Left renal cortex interstitium (tissue), 4 donors: Measurements from ENCODE around the gene NLE1. TPM values are rescaled to one million over a fixed set of nuclear protein-coding genes. Genes with fewer than 3 reads are reported as not detected.
"Not testable (repeated sequence)": the region's sequence is repeated elsewhere in the genome, so short reads cannot be mapped to it uniquely, and the experiment has no call there.

Source experiments
- DNase-seq, 4 donors: peaks; one replicate each; pipeline ENCODE4 v3.0.0-alpha.2; 2013; ENCODE audit warnings: low read depth in 4 of 4, low spot score in 2 of 4, missing footprints in 1 of 4
- polyA plus RNA-seq, 4 donors: library from polyadenylated mRNA; unstranded; fragments of 120-200 nt; gene quantifications; one replicate each; pipeline ENCODE4 v1.2.1, GENCODE V29; 2013; ENCODE audit not compliant: insufficient read length in 4 of 4

Gene NLE1
- polyA plus RNA-seq, 4 donors: 16.7 to 22.8 (median 17.8) TPM

GRCh38 chr17:35163886-35164285, 21.8 kb upstream of the NLE1 start:
- DNase-seq: no peak

GRCh38 chr17:35162755-35163154, 20.7 kb upstream of the NLE1 start:
- DNase-seq: no peak

DNA sequence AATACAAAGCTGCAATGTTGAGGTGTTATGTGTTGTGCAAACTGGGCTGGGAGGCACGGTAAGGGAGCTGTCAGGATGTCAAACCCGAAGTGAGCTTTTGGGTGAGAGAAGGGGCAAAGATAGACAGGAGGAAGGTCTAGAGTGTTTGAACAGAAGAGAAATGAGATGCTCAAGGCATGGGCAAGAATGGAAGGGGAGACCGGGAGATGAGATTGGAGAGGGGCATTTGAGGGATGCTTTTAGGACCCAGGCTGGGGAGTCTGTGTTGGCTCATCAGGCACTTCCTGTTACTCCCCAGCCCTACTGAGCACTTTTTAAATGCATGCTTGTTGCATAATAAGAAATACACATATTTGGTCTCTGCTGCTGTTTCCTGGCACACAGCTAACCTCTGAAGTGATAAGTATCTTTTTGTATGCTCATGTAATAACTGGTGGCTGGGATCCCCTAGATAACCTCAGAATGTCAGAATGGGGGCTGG, 19.2 kb upstream of the NLE1 start:
- DNase-seq: no peak

- no peak for DNase-seq
Measured at GRCh38 chr17:35160354-35161201, 18.5 kb upstream of the NLE1 start.

DNA sequence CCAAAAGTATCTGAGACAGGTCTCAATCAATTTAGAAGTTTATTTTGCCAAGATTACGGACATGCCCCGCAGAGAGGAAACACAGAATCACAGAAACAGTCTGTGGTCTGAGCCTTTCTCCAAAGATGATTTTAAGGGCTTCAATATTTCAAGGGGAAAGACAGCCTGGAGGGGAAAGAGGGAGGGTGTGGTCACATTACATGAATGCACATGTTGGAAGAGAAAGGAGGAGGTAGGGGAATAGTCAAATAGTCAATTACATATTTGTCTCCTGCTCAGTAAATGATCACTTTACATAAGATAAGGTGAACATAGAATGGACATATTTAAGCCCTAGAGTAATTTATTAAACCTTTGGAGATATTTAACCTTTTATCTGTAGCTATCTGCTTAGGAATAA, 17.8 kb upstream of the NLE1 start:
- DNase-seq: no peak

GRCh38 chr17:35155246-35155645, 13.1 kb upstream of the NLE1 start:
- DNase-seq: no peak

DNA sequence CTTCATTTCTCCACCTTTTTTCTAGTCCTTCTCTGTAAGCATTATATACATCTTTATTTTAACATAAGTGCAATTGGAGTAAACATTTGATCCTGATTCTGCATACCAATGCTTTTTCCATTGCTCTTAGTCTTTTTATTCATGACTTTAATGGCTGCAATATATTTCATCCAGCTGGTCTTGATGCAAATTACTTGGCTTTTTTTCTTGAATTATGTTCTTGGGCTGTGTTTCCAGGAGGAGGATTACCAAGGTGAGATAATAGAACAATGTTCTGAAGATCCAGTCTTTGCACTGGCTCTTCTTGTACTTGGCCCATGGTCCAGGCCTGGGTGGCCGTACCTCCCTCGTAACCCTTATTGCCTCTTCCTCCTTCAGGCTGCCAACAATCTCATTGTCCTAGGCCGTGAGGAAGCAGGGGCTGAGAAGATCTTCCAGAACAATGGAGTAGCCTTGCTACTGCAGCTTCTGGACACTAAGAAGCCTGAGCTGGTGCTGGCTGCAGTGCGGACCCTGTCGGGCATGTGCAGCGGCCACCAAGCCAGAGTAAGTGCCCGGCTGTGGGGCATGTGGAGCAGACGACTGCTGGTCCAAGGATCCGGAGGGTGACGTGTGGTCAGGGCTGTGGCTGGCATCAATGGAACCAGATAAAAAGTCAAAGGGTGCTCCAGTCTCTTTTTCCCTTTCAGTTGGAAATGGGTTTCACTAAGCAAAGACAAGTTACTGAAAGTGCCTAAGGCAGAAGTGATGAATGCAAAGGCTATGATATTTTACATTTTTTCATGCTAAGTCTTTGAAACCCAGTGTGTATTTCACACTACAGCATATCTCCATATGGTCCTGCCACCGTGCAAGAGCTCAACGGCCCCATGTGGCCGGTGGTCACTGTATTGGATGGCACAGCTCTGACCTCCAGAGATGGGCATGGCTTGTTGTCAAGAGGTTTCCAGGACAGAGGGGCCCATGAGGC, 12.4 kb upstream of the NLE1 start:
- DNase-seq: no peak

DNA sequence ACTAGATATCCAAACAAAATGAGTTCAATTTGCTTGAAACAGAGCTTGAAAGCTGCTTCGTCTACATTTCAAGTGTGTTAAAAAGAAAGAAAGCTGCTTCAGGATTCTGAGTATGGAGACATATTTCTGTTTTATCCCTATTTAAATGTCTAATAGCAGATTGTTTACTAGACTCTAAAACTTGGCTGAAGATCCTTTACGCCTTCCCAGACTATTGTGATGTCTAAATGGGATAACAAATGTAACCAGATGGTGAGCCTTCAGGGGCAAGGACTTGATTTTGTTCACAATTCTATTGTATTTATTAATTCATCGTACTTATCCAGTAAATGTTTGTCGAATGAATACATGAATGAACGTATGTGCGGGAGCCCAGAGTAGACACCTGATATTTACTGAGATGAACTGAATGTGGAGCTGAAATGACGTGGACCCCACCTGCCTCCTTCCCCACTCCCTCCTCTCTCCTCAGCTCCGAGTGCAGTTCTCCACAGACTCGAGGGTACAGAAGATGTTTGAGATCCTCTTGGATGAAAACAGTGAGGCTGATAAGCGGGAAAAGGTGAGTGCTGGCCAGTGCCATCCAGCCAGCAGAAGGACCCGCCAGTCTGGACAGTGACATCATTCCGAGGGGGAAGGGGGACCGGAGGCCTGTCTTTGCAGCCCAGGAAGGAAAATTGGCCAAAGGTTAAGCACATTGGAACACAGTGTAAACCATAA, 10.5 kb upstream of the NLE1 start:
- no peak for DNase-seq

DNA sequence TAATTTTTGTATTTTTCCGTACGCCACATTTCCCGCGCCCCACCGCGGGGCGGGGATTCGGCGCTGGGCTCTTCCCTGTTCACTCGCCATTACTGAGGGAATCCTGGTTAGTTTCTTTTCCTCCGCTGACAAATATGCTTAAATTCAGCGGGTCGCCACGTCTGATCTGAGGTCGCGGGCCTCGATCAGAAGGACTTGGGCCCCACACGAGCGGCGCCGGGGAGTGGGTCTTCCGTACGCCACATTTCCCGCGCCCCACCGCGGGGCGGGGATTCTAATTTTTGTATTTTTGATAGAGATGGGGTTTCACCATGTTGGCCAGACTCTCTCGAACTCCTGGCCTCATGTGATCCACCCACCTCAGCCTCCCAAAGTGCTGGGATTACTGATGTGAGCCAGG, 9.0 kb upstream of the NLE1 start:
- DNase-seq: not testable (repeated sequence)

DNA sequence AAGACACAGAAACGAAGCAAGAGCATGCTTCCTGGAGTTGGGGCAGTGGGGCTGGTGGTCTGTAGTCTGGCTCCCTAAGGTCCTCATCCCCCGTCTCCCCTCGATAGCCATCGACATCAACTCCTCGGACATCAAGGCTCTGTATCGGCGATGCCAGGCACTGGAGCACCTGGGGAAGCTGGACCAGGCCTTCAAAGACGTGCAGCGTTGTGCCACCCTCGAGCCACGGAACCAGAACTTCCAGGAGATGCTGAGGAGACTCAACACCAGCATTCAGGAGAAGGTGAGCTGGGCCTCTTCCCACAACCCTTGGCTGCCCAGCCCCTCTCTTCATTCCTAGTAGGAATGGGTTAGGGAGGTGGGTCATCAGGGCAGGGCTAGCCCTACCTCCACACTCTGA, 7.8 kb upstream of the NLE1 start:
- DNase-seq: no peak

GRCh38 chr17:35148144-35148543, 6.0 kb upstream of the NLE1 start:
- DNase-seq: no peak

- no peak for DNase-seq
Measured at GRCh38 chr17:35147375-35147905, 5.3 kb upstream of the NLE1 start, which contains the start of gene UNC45B. UNC45B (plus strand) TSS chr17:35147817; CDS start chr17:35148264, 447 bp downstream.

- no peak for DNase-seq
Measured at GRCh38 chr17:35146214-35146833, 4.2 kb upstream of the NLE1 start.

- no peak for DNase-seq
Measured at GRCh38 chr17:35144840-35145239, 2.7 kb upstream of the NLE1 start.

- no peak for DNase-seq
Measured at GRCh38 chr17:35142467-35142796, 329 bp upstream of the NLE1 start.

DNA sequence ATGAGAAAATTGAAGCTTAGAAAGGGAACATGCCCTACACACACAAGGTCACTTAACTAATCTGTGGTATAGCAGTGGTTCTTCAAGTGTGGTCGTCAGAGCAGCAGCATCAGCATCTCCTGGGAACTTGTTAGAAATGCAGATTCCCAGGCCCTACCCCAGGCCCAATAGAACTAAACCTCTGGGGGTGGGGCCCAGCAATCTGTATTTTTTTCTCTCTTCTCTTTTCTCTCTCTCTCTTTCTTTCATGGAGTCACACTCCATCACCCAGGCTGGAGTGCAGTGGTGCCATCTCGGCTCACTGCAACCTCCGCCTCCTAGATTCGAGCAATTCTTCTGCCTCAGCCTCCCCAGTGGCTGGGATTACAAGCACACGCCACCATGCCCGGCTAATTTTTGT, 3.9 kb downstream of the NLE1 start:
- DNase-seq: no peak

GRCh38 chr17:35135322-35135721, 6.8 kb downstream of the NLE1 start:
- DNase-seq: no peak

DNA sequence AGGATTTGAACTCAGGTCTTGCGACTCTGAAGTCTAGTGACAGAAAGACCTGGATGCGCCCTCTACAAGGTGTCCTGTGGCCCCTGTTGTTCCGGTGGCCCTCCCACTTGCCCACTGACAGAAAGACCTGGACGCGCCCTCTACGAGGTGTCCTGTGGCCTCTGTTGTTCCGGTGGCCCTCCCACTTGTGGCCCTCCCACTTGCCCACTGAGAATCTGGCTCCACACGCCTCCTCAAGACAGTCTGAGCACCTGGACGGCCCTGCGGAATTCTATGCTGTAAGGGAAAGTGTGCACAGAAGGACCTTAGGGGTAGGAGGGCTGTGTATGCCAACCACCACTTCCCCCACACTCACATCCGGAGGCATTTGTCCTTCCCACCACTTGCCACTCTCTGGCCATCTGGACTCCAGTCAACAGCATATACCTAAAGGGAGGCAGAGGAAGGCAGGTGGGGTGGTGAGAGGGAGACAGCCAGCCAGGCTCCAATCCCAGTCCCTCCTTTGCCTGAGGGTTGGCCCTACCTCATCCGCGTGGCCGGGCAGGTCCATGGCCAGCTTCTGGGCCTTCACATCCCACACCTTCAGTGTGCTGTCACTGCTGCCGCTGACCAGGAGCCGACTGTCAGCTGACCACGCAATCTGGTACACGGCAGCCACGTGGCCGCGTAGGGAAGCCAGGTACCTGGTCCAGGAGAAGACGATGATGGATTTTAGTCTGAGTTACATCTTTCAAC, 9.1 kb downstream of the NLE1 start:
- no peak for DNase-seq

GRCh38 chr17:35132099-35132498, 10.0 kb downstream of the NLE1 start:
- DNase-seq: no peak
